ENCODE measurements around the gene SCAPER.
"Not testable (repeated sequence)": the region's sequence is repeated elsewhere in the genome, so short reads cannot be mapped to it uniquely, and the experiment has no call there.

The SCAPER gene

GRCh38 chr15:76904461-76905012, 603 bp downstream of the SCAPER start:
- FAIRE-seq, result no peak

DNA sequence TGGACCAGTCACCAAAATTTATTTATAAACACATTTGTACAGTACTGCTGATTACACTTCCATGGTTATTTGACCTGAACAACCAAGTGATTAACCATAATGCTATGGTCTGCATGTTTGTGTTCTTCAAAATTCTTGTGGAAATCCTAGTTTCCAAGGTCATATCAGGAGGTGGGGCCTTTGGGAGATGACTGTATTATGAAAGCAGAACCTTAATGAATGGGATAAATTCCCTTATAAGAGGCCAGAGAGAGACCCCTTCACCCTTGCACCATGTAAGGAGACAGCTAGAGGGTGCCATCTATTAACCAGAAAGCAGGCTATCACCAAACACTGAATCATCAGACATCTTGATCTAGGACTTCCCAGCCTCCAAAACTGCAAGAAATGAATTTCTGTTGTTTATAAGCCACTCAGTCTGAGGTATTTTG, 1.9 kb downstream of the SCAPER start:
- FAIRE-seq, result no peak

GRCh38 chr15:76901965-76902364, 3.2 kb downstream of the SCAPER start:
- no peak for FAIRE-seq

- not testable (repeated sequence) for FAIRE-seq
Measured at GRCh38 chr15:76899931-76900310, 5.2 kb downstream of the SCAPER start.

GRCh38 chr15:76899176-76899930, 5.8 kb downstream of the SCAPER start:
- not testable (repeated sequence) for FAIRE-seq

DNA sequence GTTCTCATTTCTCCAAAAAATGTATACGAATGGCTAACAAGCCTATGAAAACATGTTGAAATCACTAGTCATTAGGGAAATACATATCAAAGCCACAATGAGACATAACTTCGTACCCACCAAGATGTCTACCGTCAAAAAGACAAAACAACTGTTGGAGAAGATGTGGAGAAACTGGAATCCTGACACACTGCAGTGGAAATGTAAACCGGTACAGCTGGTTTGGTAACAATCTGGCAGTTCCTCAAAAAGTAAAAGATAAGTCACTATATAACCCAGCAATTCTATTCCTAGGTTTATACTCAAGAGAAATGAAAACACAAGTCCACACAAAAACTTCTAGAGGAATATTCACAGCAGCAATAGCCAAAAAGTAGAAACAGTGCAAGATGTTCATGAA, 7.0 kb downstream of the SCAPER start:
- FAIRE-seq, result no peak

DNA sequence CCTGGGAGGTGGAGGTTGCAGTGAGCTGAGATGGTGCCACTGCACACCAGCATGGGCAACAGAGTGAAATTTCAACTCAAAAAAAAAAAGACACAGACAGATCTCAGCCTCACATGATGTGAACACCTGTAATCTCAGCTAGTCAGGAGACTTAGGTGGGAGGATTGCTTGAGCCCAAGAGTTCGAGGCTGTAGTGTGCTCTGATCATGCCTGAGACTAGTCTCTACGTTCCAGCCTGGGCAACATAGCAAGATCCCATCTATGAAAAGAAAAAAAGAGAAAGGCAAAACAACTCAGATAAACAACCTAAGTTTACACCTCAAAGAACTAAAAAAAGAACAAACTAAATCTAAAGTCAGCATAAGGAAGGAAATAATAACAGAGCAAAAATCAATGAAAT, 11.0 kb downstream of the SCAPER start:
- no peak for FAIRE-seq

GRCh38 chr15:76892836-76893235, 12.3 kb downstream of the SCAPER start:
- FAIRE-seq, result not testable (repeated sequence)

- FAIRE-seq, result not testable (repeated sequence)
Measured at GRCh38 chr15:76887280-76888141, 17.6 kb downstream of the SCAPER start.

- no peak for FAIRE-seq
Measured at GRCh38 chr15:76885212-76885611, 19.9 kb downstream of the SCAPER start.

DNA sequence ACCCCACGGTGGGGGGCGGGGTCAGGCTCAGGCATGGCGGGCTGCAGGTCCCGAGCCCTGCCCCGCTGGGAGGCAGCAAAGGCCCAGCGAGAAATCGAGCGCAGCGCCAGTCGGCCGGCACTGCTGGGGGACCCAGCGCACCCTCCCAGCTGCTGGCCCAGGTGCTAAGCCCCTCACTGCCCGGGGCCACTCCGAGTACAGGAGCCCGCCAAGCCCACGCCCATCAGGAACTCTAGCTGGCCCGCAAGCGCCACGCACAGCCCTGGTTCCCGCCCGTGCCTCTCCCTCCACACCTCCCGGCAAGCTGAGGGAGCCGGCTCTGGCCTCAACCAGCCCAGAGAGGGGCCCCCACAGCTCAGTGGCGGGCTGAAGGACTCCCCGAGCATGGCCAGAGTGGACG, 29.2 kb downstream of the SCAPER start:
- no peak for FAIRE-seq

- not testable (repeated sequence) for FAIRE-seq
Measured at GRCh38 chr15:76873066-76873465, 32.1 kb downstream of the SCAPER start.

GRCh38 chr15:76871930-76872329, 33.2 kb downstream of the SCAPER start:
- no peak for FAIRE-seq

GRCh38 chr15:76868740-76869139, 36.4 kb downstream of the SCAPER start:
- FAIRE-seq, result no peak

GRCh38 chr15:76866716-76867321, 38.3 kb downstream of the SCAPER start:
- FAIRE-seq, result peak; percentile 76

- FAIRE-seq, result no peak
Measured at GRCh38 chr15:76866008-76866407, 39.1 kb downstream of the SCAPER start.

GRCh38 chr15:76865548-76865991, 39.6 kb downstream of the SCAPER start:
- no peak for FAIRE-seq

GRCh38 chr15:76864586-76864985, 40.6 kb downstream of the SCAPER start:
- no peak for FAIRE-seq

- no peak for FAIRE-seq
Measured at GRCh38 chr15:76863693-76864092, 41.4 kb downstream of the SCAPER start.

DNA sequence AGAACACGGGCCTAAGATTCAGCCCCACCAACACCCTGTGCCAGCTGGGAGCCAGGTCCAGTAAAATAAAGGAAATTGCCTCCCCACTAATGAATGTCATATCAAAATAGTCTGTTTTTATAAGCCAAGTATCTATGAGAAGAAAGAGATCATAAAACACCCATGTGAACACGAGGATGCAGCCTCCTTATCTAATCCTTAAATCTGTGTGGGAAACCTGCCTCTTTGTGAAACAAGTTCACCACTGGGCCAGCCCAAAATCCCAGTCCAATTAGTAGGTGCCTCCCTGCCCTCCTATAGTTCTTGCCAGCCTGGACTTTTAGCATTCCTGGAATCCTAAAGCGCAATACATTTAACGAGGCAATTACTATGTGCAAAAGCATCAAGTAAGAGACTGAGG, 42.0 kb downstream of the SCAPER start:
- no peak for FAIRE-seq

DNA sequence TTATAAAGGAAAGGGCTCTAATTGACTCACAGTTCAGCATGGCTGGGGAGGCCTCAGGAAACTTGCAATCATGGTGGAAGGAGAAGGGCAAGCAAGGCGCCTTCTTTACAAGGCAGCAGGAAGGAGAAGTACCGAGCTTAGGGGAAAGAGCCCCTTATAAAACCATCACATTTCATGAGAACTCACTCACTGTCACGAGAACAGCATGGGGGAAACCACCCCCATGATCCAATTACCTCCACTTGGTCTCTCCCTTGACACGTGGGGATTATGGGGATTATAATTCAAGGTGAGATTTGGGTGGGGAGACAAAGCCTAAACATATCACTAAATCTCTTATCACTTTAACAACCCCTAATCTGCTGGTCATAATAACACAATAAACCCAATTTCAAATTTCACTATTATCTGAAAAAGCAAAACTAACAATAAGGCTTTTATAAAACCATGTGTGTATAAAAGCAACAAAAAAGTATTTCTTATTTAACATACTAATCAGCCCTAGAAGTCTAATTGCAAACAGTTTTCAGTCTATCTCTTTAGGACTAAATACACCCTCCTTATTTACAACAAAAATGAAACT, 43.2 kb downstream of the SCAPER start:
- no peak for FAIRE-seq

DNA sequence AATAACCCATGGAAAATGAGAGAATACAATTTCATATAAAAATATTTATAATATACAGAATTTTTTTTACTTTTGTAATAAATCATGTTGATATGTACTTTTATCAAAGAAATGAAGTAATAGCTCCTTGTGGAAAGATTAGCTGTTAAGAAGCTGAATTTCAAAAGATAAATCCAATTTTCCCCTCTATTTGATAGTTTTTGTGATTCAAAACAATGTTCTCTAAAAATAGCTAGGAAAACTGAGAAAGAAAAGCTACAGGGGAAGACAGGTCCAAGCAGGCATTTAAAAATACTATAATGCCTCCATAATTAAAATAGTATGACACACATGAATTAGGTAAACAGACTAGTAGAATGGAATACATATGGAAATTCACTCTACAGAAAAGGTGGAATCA, 44.9 kb downstream of the SCAPER start:
- FAIRE-seq, result no peak

DNA sequence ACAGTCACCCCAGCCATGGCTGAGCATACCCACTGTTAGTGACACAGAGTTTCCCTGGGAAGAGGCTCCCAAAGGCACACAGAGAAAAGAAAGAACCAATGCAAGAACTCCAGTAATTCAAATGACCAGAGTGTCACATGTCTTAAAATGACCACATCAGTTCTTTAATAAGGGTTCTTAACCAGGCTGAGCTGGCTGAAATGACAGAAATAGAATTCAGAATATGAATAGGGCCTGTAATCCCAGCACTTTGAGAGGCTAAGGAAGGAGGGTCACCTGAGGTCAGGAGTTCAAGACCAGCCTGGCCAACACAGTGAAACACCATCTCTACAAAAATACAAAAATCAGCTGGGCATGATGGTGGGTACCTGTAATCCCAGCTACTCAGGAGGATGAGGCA, 54.8 kb downstream of the SCAPER start:
- FAIRE-seq, result not testable (repeated sequence)
